MM.1S (cell line): ENCODE data around the gene OTULINL.
"Not testable (repeated sequence)": the region's sequence is repeated elsewhere in the genome, so short reads cannot be mapped to it uniquely, and the experiment has no call there.

Source experiments
- DNase-seq: peaks from one replicate; pipeline ENCODE4 v3.0.0-alpha.2; 2015
- H2AFZ ChIP-seq: fragments of 300-600 bp; sonication (generic); 2 replicates; pipeline ENCODE4 v1.6.0; 2016; ENCODE audit warnings: antibody characterized with exemption, low read length
- H3F3A ChIP-seq: fragments of 300-600 bp; sonication (generic); 2 replicates; pipeline ENCODE4 v1.6.1; 2016; ENCODE audit warnings: mild to moderate bottlenecking, antibody characterized with exemption, low read length, moderate library complexity, mixed read lengths; ENCODE audit not compliant: insufficient read depth
- H3K27ac ChIP-seq: fragments of 300-600 bp; sonication (generic); 2 replicates; pipeline ENCODE4 v1.5.1; 2016; ENCODE audit warnings: mild to moderate bottlenecking, low read length
- H3K27me3 ChIP-seq: fragments of 300-600 bp; sonication (generic); replicated peaks from 2 replicates; pipeline ENCODE4 v1.6.0; 2016; ENCODE audit warnings: low read length; ENCODE audit not compliant: insufficient read depth
- H3K36me3 ChIP-seq: fragments of 300-600 bp; sonication (generic); replicated peaks from 2 replicates; pipeline ENCODE4 v1.6.1; 2016; ENCODE audit warnings: mild to moderate bottlenecking, low read length, mixed read lengths; ENCODE audit not compliant: insufficient read depth
- H3K4me1 ChIP-seq: fragments of 300-600 bp; sonication (generic); 2 replicates; pipeline ENCODE4 v1.6.1; 2016; ENCODE audit warnings: low read length, mixed read lengths
- H3K4me2 ChIP-seq: fragments of 300-600 bp; sonication (generic); 2 replicates; pipeline ENCODE4 v1.6.0; 2016; ENCODE audit warnings: low read depth, low read length
- H3K4me3 ChIP-seq: fragments of 300-600 bp; sonication (generic); 2 replicates; pipeline ENCODE4 v1.5.1; 2016; ENCODE audit warnings: low read length, mixed read lengths
- H3K79me2 ChIP-seq: fragments of 300-600 bp; sonication (generic); 2 replicates; pipeline ENCODE4 v1.6.1; 2016; ENCODE audit warnings: mixed run types, low read length, mixed read lengths
- H3K9ac ChIP-seq: fragments of 300-600 bp; sonication (generic); 2 replicates; pipeline ENCODE4 v1.6.1; 2016; ENCODE audit warnings: low read length, mixed read lengths
- H3K9me2 ChIP-seq: fragments of 300-600 bp; sonication (generic); replicated peaks from 2 replicates; pipeline ENCODE4 v1.6.1; 2016; ENCODE audit warnings: mild to moderate bottlenecking, low read length, mixed read lengths; ENCODE audit not compliant: insufficient read depth
- H3K9me3 ChIP-seq: fragments of 300-600 bp; sonication (generic); replicated peaks from 2 replicates; pipeline ENCODE4 v1.6.1; 2016; ENCODE audit warnings: mild to moderate bottlenecking, low read length, mixed read lengths; ENCODE audit not compliant: insufficient read depth
- H4K20me1 ChIP-seq: fragments of 300-600 bp; sonication (generic); 2 replicates; pipeline ENCODE4 v1.6.1; 2016; ENCODE audit warnings: mild to moderate bottlenecking, low read length, moderate library complexity, mixed read lengths; ENCODE audit not compliant: insufficient read depth
- EZH2 ChIP-seq: fragments of 300-600 bp; sonication (generic); optimal IDR thresholded peaks from 2 replicates; pipeline ENCODE3; 2017; ENCODE audit warnings: low read depth, mild to moderate bottlenecking, antibody characterized with exemption, low read length, mixed read lengths
- EZH2phosphoT487 ChIP-seq: fragments of 300-600 bp; sonication (generic); IDR thresholded peaks from 2 replicates; pipeline ENCODE4 v1.6.1; 2018; ENCODE audit warnings: antibody characterized with exemption, low read length
- TF ChIP-seq, protein P1 (sequence below): fragments of 300-600 bp; sonication (generic); IDR thresholded peaks from 2 replicates; pipeline ENCODE4 v1.5.1; 2016; ENCODE audit warnings: antibody characterized with exemption, low read length, mixed read lengths

The OTULINL gene

DNA sequence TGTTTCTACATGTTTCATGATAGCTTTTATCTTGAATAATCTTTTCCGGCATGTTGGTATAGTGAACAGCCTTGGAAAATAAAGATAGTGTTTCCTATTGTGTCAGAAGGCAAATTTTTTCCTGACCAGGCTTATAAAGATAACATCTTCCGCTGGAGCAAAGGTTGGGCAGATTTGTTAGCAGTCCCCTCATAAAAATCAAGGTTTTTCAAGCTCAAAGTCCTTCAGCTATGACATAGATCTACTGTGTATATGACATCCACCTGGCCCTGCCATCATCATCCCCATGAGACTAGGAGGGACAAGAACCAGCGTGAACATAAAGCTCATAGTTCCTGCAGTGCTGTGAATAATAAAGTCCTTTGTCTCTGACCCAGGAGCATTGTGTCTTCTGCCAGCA is 30.4 kb upstream of the OTULINL start:
- TF ChIP-seq EZH2 (no peak), EZH2phosphoT487 (no peak)
- TF ChIP-seq, protein P1, sequence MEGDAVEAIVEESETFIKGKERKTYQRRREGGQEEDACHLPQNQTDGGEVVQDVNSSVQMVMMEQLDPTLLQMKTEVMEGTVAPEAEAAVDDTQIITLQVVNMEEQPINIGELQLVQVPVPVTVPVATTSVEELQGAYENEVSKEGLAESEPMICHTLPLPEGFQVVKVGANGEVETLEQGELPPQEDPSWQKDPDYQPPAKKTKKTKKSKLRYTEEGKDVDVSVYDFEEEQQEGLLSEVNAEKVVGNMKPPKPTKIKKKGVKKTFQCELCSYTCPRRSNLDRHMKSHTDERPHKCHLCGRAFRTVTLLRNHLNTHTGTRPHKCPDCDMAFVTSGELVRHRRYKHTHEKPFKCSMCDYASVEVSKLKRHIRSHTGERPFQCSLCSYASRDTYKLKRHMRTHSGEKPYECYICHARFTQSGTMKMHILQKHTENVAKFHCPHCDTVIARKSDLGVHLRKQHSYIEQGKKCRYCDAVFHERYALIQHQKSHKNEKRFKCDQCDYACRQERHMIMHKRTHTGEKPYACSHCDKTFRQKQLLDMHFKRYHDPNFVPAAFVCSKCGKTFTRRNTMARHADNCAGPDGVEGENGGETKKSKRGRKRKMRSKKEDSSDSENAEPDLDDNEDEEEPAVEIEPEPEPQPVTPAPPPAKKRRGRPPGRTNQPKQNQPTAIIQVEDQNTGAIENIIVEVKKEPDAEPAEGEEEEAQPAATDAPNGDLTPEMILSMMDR: no peak
- H3K27ac ChIP-seq: no peak overlapping the region
- no peak overlapping the region for H3K4me2 ChIP-seq
- no peak overlapping the region for H2AFZ ChIP-seq
- no peaks in the 10 kb centered on the region for H3K79me2 ChIP-seq
- no peaks in the 10 kb centered on the region for H3F3A ChIP-seq
- no peaks in the 10 kb centered on the region for H3K36me3 ChIP-seq
- no peak for DNase-seq
- no peak overlapping the region for H3K9ac ChIP-seq
- no peaks in the 10 kb centered on the region for H4K20me1 ChIP-seq
- no peaks in the 10 kb centered on the region for H3K9me2 ChIP-seq
- no peaks in the 10 kb centered on the region for H3K4me1 ChIP-seq
- no peaks in the 10 kb centered on the region for H3K9me3 ChIP-seq
- H3K27me3 ChIP-seq: no peaks in the 10 kb centered on the region
- H3K4me3 ChIP-seq: no peak overlapping the region

DNA sequence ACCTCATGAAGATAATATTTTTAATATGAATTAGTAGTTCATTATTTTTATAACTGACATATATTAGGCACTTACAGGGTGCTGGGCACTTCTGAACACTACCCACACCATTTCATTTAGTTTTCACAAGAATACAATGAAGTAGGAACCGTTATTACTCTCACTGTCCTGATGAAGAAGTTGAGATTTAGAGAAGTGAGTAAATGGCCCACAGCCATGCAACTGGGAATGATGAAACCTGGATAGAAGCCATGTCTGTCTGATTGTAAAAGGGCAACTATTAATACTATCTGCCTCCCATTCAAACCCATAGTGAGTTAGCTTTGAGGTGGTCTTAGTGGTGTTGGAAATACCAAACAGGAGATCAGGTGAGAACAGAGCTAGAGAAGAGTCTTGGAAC is 29.6 kb upstream of the OTULINL start:
- no peak overlapping the region for H3K4me2 ChIP-seq
- no peak overlapping the region for H3K4me3 ChIP-seq
- H3K36me3 ChIP-seq: no peaks in the 10 kb centered on the region
- no peak overlapping the region for H3K9ac ChIP-seq
- TF ChIP-seq EZH2 (no peak), EZH2phosphoT487 (no peak)
- TF ChIP-seq, protein P1: no peak
- H3K27ac ChIP-seq: no peak overlapping the region
- no peaks in the 10 kb centered on the region for H3F3A ChIP-seq
- no peaks in the 10 kb centered on the region for H3K9me3 ChIP-seq
- no peaks in the 10 kb centered on the region for H3K79me2 ChIP-seq
- H4K20me1 ChIP-seq: no peaks in the 10 kb centered on the region
- H3K4me1 ChIP-seq: no peaks in the 10 kb centered on the region
- no peak for DNase-seq
- H2AFZ ChIP-seq: no peak overlapping the region
- no peaks in the 10 kb centered on the region for H3K9me2 ChIP-seq
- H3K27me3 ChIP-seq: no peaks in the 10 kb centered on the region

DNA sequence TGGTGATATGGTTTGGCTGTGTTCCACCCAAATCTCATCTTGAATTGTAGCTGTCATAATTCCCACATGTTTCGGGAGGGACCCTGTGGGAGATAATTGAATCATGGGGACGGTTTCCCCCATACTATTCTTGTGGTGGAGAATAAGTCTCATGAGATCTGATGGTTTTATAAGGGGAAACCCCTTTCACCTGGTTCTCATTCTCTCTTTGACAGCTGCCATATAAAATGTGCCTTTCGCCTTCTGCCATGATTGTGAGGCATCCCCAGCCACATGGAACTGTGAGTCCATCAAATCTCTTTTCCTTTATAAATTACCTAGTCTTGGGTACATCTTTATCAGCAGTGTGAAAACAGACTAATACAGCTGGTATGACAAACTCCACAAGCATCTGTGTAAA is 27.3 kb upstream of the OTULINL start:
- not testable (repeated sequence) for H3F3A ChIP-seq, H3K9ac ChIP-seq, H3K9me2 ChIP-seq, H3K36me3 ChIP-seq, H3K79me2 ChIP-seq, H3K4me3 ChIP-seq, H3K9me3 ChIP-seq, H4K20me1 ChIP-seq, H2AFZ ChIP-seq, DNase-seq, H3K27ac ChIP-seq, H3K4me2 ChIP-seq, H3K4me1 ChIP-seq, H3K27me3 ChIP-seq

DNA sequence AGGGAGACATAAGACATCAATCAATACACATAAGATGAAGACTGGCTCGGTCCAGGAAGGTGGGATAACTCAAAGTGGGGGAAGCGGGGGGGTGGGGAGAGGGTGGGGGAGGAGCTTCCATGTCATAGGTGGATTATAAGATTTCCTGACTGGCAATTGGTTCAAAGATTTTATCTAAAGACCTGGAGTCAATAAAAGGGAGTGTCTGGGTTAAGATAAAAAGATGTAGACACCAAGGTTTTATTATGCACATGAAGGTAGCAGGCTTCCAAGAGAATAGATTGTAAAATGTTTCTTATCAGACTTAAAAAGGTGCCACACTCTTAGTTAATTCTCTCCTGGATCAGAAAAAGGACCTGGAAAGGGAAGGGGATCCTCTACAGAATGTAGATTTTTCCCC is 25.6 kb upstream of the OTULINL start:
- H4K20me1 ChIP-seq: no peaks in the 10 kb centered on the region
- no peak for DNase-seq
- H3K9me2 ChIP-seq: no peaks in the 10 kb centered on the region
- no peak overlapping the region for H3K4me3 ChIP-seq
- H3K4me1 ChIP-seq: no peaks in the 10 kb centered on the region
- no peaks in the 10 kb centered on the region for H3K36me3 ChIP-seq
- H3K9me3 ChIP-seq: no peaks in the 10 kb centered on the region
- no peak overlapping the region for H3K4me2 ChIP-seq
- no peak overlapping the region for H3K9ac ChIP-seq
- H3F3A ChIP-seq: no peaks in the 10 kb centered on the region
- H3K27me3 ChIP-seq: no peaks in the 10 kb centered on the region
- H3K27ac ChIP-seq: no peak overlapping the region
- H2AFZ ChIP-seq: no peak overlapping the region
- no peak for TF ChIP-seq EZH2
- H3K79me2 ChIP-seq: no peaks in the 10 kb centered on the region
